LNCaP clone FGC (cell line): ENCODE data around the gene CD53.
"Not testable (repeated sequence)": the region's sequence is repeated elsewhere in the genome, so short reads cannot be mapped to it uniquely, and the experiment has no call there.

Source experiments
- DNase-seq: peaks from one replicate; pipeline ENCODE4 v3.0.0-alpha.2; 2011; ENCODE audit warnings: low read depth
- H3K4me3 ChIP-seq: 2 replicates; pipeline ENCODE4 v1.5.1; 2011; ENCODE audit warnings: mild to moderate bottlenecking, low read depth, low read length, control low read depth
- CTCF ChIP-seq: IDR thresholded peaks from 2 replicates; pipeline ENCODE4 v1.5.1; 2012; ENCODE audit warnings: mild to moderate bottlenecking; ENCODE audit not compliant: control insufficient read depth, insufficient read depth; ENCODE audit errors: extremely low read depth

The CD53 gene

GRCh38 chr1:110872745-110873720 lies at the start of gene CD53:
Gene CD53 (plus strand): TSS chr1:110873148. CDS start chr1:110891409, 18,261 bp downstream.
- no peak within 1 kb of the TSS for H3K4me3 ChIP-seq
- TF ChIP-seq CTCF: no peak
- DNase-seq: no peak

GRCh38 chr1:110824192-110824591 lies 48.8 kb upstream of the CD53 start:
- no peak overlapping the region for H3K4me3 ChIP-seq
- no peak for TF ChIP-seq CTCF
- no peak for DNase-seq

GRCh38 chr1:110829955-110830553 lies 42.9 kb upstream of the CD53 start:
- DNase-seq: peak; percentile 11
- peak; percentile 79 for TF ChIP-seq CTCF
- H3K4me3 ChIP-seq: no peak overlapping the region

- H3K4me3 ChIP-seq, DNase-seq: not testable (repeated sequence)
Measured at GRCh38 chr1:110833779-110834178, 39.2 kb upstream of the CD53 start.

GRCh38 chr1:110846861-110847260 lies 26.1 kb upstream of the CD53 start:
- no peak for DNase-seq
- no peak overlapping the region for H3K4me3 ChIP-seq
- no peak for TF ChIP-seq CTCF

- DNase-seq: no peak
- H3K4me3 ChIP-seq: no peak overlapping the region
- TF ChIP-seq CTCF: no peak
Measured at GRCh38 chr1:110850145-110850544, 22.8 kb upstream of the CD53 start.

GRCh38 chr1:110850627-110851026 lies 22.3 kb upstream of the CD53 start:
- peak; percentile 6 for DNase-seq
- no peak for TF ChIP-seq CTCF
- no peak overlapping the region for H3K4me3 ChIP-seq
